DMS79 treated with DMSO at 0.1 percent for 48 hours (cell line): ENCODE measurements around the gene CISD2.
"Not testable (repeated sequence)": the region's sequence is repeated elsewhere in the genome, so short reads cannot be mapped to it uniquely, and the experiment has no call there.

Experiments
- DNase-seq: peaks from one replicate; lab custom pipeline; 2025; lab: John Stamatoyannopoulos, UW

CISD2 gene

DNA sequence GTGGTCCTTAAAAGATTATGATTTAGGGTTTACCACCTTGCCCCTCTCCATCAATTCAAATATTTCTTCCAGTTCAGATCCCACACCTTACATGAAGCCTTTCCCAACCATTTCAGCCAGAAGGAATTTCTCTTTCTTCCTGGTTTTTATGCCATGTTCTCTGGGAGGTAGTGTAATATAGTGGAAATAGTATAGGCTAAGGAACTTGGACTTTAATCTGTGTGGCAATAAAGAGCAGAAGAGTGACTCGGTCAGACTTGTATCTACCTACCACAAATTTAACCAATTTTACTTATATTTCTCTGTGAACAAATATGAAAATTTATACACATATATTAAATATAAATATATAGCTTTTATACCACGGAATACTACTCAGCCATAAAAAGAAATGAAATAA, 18.4 kb upstream of the CISD2 start:
- no peak for DNase-seq

DNA sequence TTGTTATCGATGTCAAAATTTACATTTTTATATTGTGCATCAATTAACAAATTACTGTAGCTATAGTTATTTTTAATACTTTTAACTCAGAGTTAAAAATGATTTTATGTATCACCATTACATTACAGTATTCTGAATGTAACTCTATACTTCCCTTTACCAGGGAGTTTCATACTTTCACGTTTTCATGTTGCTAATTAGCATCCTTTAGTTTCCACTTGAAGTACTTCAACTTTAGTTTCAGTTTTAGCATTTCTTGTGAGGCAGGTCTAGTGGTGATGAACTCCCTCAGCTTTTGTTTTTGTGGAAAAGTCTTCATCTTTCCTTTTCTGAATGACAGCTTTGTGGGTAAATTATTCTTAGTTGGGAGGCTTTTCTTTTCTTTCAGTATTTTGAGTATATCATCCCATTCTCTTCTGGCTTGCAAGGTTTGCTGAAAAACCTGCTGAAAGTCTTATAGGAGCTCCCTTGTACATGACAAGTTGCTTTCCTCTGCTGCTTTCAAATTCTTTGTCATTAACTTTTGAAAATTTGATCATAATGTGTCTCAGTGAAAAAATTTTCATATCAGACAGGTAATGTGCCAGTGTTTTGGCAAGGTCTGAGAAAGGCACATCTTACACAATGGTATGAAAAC, 9.8 kb upstream of the CISD2 start:
- DNase-seq = no peak

DNA sequence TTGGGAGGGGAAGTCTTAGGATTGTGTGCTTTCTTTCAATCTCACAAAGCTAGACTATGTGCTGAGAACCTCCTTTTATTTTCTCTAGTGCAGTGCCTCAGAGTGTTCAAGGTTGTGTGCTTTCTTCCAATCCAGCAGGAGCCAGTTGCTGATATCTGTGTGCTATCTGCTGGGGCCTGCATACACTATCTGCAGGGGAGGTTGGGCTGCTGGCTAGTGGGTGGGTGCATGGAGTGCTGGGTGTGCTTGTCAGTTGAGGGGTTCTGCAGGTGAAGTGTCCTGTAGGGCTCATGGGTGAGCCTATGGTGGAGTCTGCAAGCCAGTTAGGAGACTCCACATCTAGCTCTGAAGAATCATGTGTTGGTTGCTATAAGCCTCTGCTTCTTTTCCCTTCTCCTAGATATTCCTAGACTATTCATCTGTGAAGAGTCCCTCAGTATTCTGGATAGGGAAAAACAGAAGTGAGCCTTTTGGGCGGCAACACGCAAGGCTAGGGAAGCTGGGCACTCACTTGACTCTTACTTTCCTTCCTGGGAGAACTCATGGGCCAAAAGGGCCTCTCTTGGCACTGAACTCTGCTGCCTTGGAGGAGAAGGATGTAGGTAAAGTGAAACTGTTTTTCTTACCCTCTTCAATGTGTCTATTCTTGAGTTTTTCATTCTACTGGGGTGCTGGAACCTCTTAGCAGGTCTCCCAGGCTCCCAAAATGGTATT, 8.0 kb upstream of the CISD2 start:
- DNase-seq = no peak

- DNase-seq = no peak
Observed at GRCh38 chr4:102862016-102862415, 6.8 kb upstream of the CISD2 start.

DNA sequence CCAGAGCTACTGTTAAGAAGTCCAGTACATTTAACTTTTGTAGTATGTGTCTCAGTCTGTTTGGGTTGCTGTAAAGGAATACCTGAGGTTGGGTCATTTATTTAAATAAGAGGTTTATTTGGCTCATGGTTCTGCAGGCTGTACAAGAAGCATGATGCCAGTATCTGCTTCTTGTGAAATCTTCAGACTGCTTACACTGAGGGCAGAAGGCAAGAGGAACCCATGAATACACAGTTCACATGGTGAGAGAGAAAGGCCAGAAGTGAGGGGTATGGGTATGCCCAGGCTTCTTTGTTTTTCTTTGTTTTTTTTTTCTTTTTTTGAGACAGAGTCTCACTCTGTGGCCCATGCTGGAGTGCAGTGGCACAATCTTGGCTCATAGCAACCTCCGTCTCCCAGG, 6.0 kb upstream of the CISD2 start:
- DNase-seq = no peak

GRCh38 chr4:102865327-102865726, 3.5 kb upstream of the CISD2 start:
- not testable (repeated sequence) for DNase-seq

GRCh38 chr4:102867278-102868152, 1.3 kb upstream of the CISD2 start:
- DNase-seq = peak; percentile 8

DNA sequence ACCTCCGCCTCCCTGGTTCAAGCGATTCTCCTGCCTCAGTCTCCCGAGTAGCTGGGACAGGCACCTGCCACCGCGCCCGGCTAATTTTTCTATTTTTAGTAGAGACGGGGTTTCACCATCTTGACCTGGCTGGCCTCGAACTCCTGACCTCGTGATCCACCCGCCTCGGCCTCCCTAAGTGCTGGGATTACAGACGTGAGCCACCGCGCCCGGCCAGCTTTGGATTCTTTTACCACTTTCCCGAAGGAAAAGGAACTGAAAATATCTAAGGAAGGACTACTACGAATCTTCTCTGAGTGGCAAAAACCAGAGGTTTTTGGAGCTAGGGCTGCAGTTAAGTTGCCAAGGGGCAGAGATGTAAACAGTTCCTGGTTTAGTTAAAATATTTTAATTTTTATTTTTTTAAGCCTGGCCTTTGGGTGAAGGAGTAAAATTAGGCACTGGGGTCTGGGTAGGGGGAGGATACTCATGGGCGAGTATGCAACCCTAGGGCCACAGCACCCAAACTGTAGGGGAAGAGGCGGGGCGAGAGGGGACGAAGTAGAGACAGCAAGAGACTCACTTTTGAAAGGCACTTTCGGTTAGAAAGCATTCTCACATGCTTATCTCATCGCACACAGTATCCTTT, 525 bp upstream of the CISD2 start:
- no peak for DNase-seq

- peak; percentile 30 for DNase-seq
Observed at GRCh38 chr4:102869569-102870197, 891 bp downstream of the CISD2 start.

DNA sequence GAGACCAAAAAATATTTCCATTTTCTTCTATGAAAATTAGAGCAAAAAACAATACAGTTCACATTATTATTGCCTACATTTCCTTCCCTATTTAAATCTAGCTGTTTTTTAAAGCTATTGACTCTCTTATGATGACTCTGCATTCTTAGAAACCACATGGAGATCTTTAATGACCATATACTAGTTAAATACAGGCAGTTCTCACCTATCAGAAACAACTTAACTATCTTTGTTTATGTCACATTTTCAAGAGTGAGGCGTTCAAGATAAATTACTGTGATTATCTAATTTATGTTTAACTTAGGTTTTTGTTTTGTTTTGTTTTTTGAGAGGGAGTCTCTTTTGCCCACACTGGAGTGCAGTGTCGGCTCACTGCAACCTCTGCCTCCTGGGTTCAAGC, 3.0 kb downstream of the CISD2 start:
- no peak for DNase-seq

DNA sequence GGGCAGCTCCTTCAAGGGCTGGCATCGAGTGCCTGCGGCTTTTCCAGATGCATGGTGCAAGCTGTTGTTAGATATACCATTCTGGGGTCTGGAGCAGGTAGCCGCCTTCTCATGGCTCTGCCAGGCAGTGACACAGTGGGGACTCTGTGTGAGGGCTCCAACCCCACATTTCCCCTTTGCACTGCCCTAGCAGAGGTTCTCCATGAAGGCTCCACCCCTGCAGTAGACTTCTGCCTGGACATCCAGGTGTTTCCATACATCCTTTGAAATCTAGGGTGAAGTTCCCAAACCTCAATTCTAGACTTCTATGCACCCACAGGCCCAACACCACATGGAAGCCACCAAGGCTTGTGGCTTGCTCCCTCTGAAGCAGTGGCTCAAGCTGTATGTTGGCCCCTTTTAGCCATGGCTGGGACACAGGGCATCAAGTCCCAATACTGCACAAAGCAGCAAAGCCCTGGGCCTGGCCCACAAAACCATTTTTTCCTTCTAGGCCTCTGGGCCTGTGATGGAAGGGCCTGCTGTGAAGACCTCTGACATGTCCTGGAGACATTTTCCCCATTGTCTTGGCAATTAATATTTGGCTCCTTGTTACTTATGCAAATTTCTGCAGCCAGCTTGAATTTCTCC, 8.8 kb downstream of the CISD2 start:
- not testable (repeated sequence) for DNase-seq

DNA sequence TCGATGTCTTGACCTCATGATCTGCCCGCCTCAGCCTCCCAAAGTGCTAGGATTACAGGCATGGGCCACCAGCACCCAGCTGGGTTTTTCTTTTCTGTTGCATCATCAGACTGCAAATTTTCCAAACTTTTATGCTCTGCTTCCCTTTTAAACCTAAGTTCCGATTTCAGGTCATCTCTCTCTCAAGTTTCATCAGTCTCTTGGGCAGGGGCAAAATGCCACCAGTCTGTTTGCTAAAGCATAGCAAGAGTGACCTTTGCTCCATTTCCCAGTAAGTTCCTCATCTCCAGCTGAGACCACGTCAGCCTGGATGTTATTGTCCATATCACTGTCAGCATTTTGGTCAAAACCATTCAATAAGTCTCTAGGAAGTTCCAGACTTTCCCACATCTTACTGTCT, 9.6 kb downstream of the CISD2 start:
- DNase-seq = not testable (repeated sequence)

- no peak for DNase-seq
Observed at GRCh38 chr4:102878901-102879300, 10.1 kb downstream of the CISD2 start.

DNA sequence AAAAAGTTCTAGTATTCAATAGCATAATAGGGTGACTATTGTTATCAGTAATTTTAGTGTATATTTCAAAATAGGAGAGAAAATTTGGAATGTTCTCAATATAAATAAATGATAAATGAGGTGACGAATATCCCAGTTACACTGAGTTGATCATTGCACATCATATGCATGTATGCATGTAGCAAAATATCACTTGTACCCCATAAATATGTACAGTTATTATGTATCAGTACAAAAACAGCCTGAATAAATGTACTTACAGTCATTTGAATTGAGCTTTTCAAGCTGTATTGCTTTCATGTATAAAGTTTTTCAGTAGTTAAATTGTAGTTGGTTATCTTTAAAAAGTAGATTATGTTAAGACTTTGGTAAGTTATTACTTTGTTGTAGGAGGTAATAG, 12.6 kb downstream of the CISD2 start:
- no peak for DNase-seq

- no peak for DNase-seq
Observed at GRCh38 chr4:102883278-102883677, 14.5 kb downstream of the CISD2 start.

DNA sequence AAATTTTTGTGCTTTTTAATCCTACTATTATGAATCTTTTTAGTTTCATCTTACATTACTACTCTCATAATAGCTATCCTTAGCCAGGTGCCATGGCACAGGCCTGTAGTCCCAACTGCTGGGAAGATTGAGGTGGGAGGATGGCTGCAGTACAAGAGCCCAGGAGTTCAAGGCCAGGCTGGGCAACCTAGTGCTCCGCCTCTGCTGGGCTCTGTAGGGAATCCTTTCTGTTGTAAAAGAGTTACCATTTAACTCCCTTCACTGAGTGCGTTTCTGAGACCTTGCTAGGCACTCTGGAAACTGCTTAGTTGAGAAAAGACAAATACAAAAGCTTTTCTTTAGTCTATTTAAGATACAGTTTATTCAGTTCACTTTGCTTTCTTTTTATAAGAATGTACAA, 19.8 kb downstream of the CISD2 start:
- DNase-seq = not testable (repeated sequence)

DNA sequence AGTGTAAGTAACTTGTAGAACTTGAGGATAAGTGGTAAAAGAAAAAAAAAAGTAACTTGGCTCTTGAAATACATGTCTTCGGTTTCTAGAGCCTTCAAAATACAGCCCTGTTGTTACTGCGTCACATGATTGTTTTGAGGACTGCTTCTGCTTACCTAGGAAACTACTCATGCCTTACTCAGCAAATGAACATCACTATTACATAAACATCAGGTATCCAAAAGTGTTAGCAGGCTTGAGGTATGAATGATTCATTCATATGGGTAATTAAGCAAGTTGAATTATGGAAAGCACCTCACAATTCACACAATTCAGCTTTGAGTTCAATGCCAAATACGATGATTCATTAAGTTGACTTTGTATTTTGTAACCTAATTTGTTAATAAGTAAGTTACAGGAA, 21.1 kb downstream of the CISD2 start:
- not testable (repeated sequence) for DNase-seq

DNA sequence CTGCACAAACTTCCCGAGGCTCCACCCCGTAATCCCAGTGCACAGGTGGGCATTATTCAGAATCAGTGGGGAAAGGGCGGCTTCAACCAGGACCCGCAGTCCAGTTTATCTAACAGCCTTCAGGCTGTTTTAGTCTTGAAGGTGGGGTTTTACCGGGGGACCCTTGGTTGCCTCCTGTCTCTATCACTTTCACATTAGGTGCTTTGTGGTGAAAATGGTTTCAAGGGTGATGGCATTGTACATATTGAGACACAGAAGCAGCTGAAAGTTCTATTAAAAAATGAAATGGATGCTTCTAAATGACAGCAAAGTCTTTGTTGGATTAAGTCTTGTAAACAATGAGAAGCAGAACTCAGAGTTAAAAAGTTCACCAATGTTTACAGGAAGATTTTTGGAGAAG, 27.8 kb downstream of the CISD2 start:
- DNase-seq = not testable (repeated sequence)

- not testable (repeated sequence) for DNase-seq
Observed at GRCh38 chr4:102897610-102898009, 28.8 kb downstream of the CISD2 start.

- no peak for DNase-seq
Observed at GRCh38 chr4:102901804-102902203, 33.0 kb downstream of the CISD2 start.

GRCh38 chr4:102918859-102919258, 50.1 kb downstream of the CISD2 start:
- no peak for DNase-seq
